Astrocyte (in vitro differentiated cells and primary cell): Measurements from ENCODE around the gene HVCN1.

ENCODE experiments used
- EZH2 ChIP-seq: IDR thresholded peaks from 2 replicates; pipeline ENCODE4 v1.6.1; 2012; ENCODE audit warnings: mild to moderate bottlenecking, low read length, inconsistent platforms; ENCODE audit not compliant: insufficient read depth
- TF ChIP-seq, protein P1 (sequence below): IDR thresholded peaks from 2 replicates; pipeline ENCODE4 v1.5.1; 2011; ENCODE audit warnings: low read depth, mild to moderate bottlenecking, inconsistent platforms, low read length, moderate library complexity; ENCODE audit not compliant: insufficient read depth

DNA sequence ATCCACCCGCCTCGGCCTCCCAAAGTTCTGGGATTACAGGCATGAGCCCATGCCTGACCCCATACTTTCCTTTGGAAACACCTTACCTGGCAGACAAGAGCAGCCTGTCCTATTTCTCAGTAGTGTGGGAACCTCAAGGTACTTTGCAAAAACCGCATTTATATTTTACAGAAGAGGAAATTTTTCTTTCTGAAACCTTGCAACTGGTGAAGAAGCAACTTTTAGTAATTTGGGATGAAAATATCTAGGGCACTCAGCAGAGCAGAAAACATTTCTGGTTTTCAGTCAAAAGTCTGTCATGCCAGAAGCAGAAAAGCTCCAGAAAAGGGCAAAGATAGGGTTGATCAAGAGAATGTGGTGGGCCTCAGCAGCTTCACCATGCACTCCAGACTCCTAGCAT lies 21.2 kb downstream of the HVCN1 start:
- TF ChIP-seq, protein P1, sequence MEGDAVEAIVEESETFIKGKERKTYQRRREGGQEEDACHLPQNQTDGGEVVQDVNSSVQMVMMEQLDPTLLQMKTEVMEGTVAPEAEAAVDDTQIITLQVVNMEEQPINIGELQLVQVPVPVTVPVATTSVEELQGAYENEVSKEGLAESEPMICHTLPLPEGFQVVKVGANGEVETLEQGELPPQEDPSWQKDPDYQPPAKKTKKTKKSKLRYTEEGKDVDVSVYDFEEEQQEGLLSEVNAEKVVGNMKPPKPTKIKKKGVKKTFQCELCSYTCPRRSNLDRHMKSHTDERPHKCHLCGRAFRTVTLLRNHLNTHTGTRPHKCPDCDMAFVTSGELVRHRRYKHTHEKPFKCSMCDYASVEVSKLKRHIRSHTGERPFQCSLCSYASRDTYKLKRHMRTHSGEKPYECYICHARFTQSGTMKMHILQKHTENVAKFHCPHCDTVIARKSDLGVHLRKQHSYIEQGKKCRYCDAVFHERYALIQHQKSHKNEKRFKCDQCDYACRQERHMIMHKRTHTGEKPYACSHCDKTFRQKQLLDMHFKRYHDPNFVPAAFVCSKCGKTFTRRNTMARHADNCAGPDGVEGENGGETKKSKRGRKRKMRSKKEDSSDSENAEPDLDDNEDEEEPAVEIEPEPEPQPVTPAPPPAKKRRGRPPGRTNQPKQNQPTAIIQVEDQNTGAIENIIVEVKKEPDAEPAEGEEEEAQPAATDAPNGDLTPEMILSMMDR: no peak
- TF ChIP-seq EZH2: no peak
